Stomach (tissue), 4 donors: ENCODE results near the gene UMAD1.

Experiments
- EP300 ChIP-seq: sonication (generic); formaldehyde crosslinking; IDR thresholded peaks from one replicate; pipeline ENCODE4 v1.6.1; 2017; ENCODE audit warnings: antibody characterized with exemption
- POLR2A ChIP-seq, 4 donors: fragments of 450-650 bp; IDR thresholded peaks; one replicate each; pipeline ENCODE4 v1.6.1; 2016; ENCODE audit warnings: antibody characterized with exemption in 4 of 4, control low read depth in 2 of 4, mild to moderate bottlenecking in 1 of 4, moderate library complexity in 1 of 4
- POLR2AphosphoS5 ChIP-seq, 3 donors: sonication (generic); formaldehyde crosslinking; IDR thresholded peaks; one replicate each; pipeline ENCODE4 v1.6.1; 2016; ENCODE audit warnings: antibody characterized with exemption in 3 of 3
- TF ChIP-seq, protein P1 (sequence below), 7 experiments: fragments of 450-650 bp in 4 of 7; fragments of 200-600 bp in 3 of 7; sonication (generic) in 3 of 7; IDR thresholded peaks; one replicate each; pipeline ENCODE4 v1.5.1; 2016 to 2019; ENCODE audit warnings: antibody characterized with exemption in 7 of 7, control low read depth in 2 of 7, mild to moderate bottlenecking in 1 of 7

- TF ChIP-seq, protein P1, sequence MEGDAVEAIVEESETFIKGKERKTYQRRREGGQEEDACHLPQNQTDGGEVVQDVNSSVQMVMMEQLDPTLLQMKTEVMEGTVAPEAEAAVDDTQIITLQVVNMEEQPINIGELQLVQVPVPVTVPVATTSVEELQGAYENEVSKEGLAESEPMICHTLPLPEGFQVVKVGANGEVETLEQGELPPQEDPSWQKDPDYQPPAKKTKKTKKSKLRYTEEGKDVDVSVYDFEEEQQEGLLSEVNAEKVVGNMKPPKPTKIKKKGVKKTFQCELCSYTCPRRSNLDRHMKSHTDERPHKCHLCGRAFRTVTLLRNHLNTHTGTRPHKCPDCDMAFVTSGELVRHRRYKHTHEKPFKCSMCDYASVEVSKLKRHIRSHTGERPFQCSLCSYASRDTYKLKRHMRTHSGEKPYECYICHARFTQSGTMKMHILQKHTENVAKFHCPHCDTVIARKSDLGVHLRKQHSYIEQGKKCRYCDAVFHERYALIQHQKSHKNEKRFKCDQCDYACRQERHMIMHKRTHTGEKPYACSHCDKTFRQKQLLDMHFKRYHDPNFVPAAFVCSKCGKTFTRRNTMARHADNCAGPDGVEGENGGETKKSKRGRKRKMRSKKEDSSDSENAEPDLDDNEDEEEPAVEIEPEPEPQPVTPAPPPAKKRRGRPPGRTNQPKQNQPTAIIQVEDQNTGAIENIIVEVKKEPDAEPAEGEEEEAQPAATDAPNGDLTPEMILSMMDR (IDR thresholded peaks at IDR 0.05): no peak
- TF ChIP-seq EP300: no peak
- TF ChIP-seq POLR2A (IDR thresholded peaks at IDR 0.05): no peak
- TF ChIP-seq POLR2AphosphoS5 (IDR thresholded peaks at IDR 0.05): no peak
Observed at GRCh38 chr7:7718492-7718891, 77.9 kb downstream of the UMAD1 start, which contains the start of gene RPA3.
